HepG2 (cell line): ENCODE measurements around the gene ZNF385B. TPM values are rescaled to one million over a fixed set of nuclear protein-coding genes. Genes with fewer than 3 reads are reported as not detected.

Source experiments
- ATAC-seq: fragments of 200-7000 bp; cut with Tn5 transposase; 3 replicates; pipeline ENCODE4 v1.9.1; 2020; ENCODE audit warnings: mild to moderate bottlenecking, moderate library complexity
- BruUV-seq: library from RNA; stranded (reverse); fragments of 400-500 nt; replicated peaks from 2 replicates; lab custom pipeline; 2021; lab: Mats Ljungman, UMichigan
- CTCF ChIA-PET: fragments of 300-600 bp; formaldehyde crosslinking; extraction: SDS; loops from one replicate; lab custom pipeline; 2021; ENCODE audit warnings: low total read pairs, inconsistent platforms, low intra/inter-chr PET ratio; lab: Yijun Ruan, JAX
- POLR2A ChIA-PET: fragments of 350-600 bp; sonication (Branson Sonifier 250); formaldehyde crosslinking; loops from one replicate; lab custom pipeline; 2020; ENCODE audit warnings: antibody characterized with exemption, inconsistent platforms; lab: Yijun Ruan, JAX
- DNase-seq: peaks from one replicate; pipeline ENCODE4 v3.0.0-alpha.2; 2015; ENCODE audit warnings: low spot score
- FAIRE-seq: peaks from 3 replicates; lab custom pipeline; 2011; peaks lifted over from hg19 to GRCh38; lab: Jason Lieb, UNC
- H2AFZ ChIP-seq: one replicate; pipeline ENCODE4 v1.6.1; 2011; ENCODE audit warnings: low read length, inconsistent platforms
- H3K27ac ChIP-seq: fragments of 300-600 bp; 3 replicates; pipeline ENCODE4 v1.8.0; 2011; ENCODE audit warnings: mixed run types, mild to moderate bottlenecking, mixed read lengths, low read length, inconsistent platforms; ENCODE audit not compliant: insufficient read depth; ENCODE audit errors: extremely low read length
- H3K27me3 ChIP-seq, 2 experiments: fragments of 200-600 bp in 1 of 2; 2 replicates in 1 of 2; 3 replicates in 1 of 2; pipeline versions ENCODE4 v1.6.0 to v1.8.0; 2011; ENCODE audit warnings: low read length in 2 of 2, mild to moderate bottlenecking in 2 of 2, moderate library complexity in 2 of 2, inconsistent platforms in 1 of 2; ENCODE audit not compliant: insufficient read depth in 2 of 2, control insufficient read depth in 1 of 2
- H3K36me3 ChIP-seq, 2 experiments: fragments of 200-600 bp in 1 of 2; replicated peaks in 1 of 2; 2 replicates in 1 of 2; 3 replicates in 1 of 2; pipeline versions ENCODE4 v1.5.1 to v1.8.0; 2011; ENCODE audit warnings: low read length in 2 of 2, inconsistent platforms in 1 of 2; ENCODE audit not compliant: insufficient read depth in 2 of 2, control insufficient read depth in 1 of 2
- H3K4me1 ChIP-seq: 2 replicates; pipeline ENCODE4 v1.5.1; 2012; ENCODE audit warnings: low read length, inconsistent platforms; ENCODE audit not compliant: insufficient read depth
- H3K4me2 ChIP-seq: 2 replicates; pipeline ENCODE4 v1.6.0; 2011; ENCODE audit warnings: low read depth, low read length, inconsistent platforms
- H3K4me3 ChIP-seq, 3 experiments: fragments of 200-600 bp in 1 of 3; sonication (generic), shearing (Covaris generic) in 1 of 3; replicated peaks in 1 of 3; 2 replicates each; pipeline ENCODE4 v1.5.1; 2011 to 2016; ENCODE audit warnings: low read length in 3 of 3, inconsistent platforms in 2 of 3, low read depth in 2 of 3, mild to moderate bottlenecking in 2 of 3, control low read depth in 1 of 3, mixed read lengths in 1 of 3; ENCODE audit not compliant: insufficient read depth in 1 of 3
- H3K79me2 ChIP-seq: one replicate; pipeline ENCODE4 v1.6.1; 2011; ENCODE audit warnings: low read length, inconsistent platforms; ENCODE audit not compliant: insufficient read depth
- H3K9ac ChIP-seq: 2 replicates; pipeline ENCODE4 v1.6.0; 2011; ENCODE audit warnings: mild to moderate bottlenecking, low read depth, low read length, inconsistent platforms; ENCODE audit not compliant: insufficient read depth
- H3K9me3 ChIP-seq: 2 replicates; pipeline ENCODE4 v1.5.1; 2012; ENCODE audit warnings: mild to moderate bottlenecking, low read length
- H4K20me1 ChIP-seq: 2 replicates; pipeline ENCODE4 v1.6.0; 2011; ENCODE audit warnings: inconsistent platforms, mild to moderate bottlenecking, low read length, moderate library complexity; ENCODE audit not compliant: insufficient read depth
- ATF7 ChIP-seq, 2 experiments: fragments of 450-650 bp in 1 of 2; sonication (generic) in 1 of 2; formaldehyde crosslinking in 1 of 2; IDR thresholded peaks; 2 replicates each; pipeline versions ENCODE4 v1.4.0 to v1.6.1; 2016 to 2020; ENCODE audit warnings: antibody characterized with exemption in 1 of 2, mild to moderate bottlenecking in 1 of 2, missing genetic modification reagents in 1 of 2
- NFIC ChIP-seq: IDR thresholded peaks from 2 replicates; pipeline ENCODE4 v1.6.1; 2012; ENCODE audit warnings: mild to moderate bottlenecking, low read length, inconsistent platforms
- POLR2AphosphoS2 ChIP-seq: IDR thresholded peaks from 2 replicates; pipeline ENCODE4 v1.6.1; 2011; ENCODE audit warnings: low read depth, low read length, improper control_type of control experiment
- SOX13 ChIP-seq, 3 experiments: fragments of 450-650 bp in 1 of 3; sonication (generic) in 1 of 3; formaldehyde crosslinking in 1 of 3; IDR thresholded peaks in 2 of 3; conservative IDR thresholded peaks in 1 of 3; 2 replicates each; pipeline versions ENCODE4 v1.5.0 to v1.6.1; 2016 to 2020; ENCODE audit warnings: antibody characterized with exemption in 1 of 3, mild to moderate bottlenecking in 1 of 3, missing compliant biosample characterization in 1 of 3, missing genetic modification reagents in 1 of 3, moderate library complexity in 1 of 3
- SOX6 ChIP-seq, 2 experiments: fragments of 450-650 bp in 1 of 2; sonication (generic) in 1 of 2; formaldehyde crosslinking in 1 of 2; IDR thresholded peaks; 2 replicates each; pipeline versions ENCODE4 v1.4.0 to v1.6.1; 2017 to 2020; ENCODE audit warnings: antibody characterized with exemption in 1 of 2, mild to moderate bottlenecking in 1 of 2, missing genetic modification reagents in 1 of 2
- SP4 ChIP-seq: sonication (generic); formaldehyde crosslinking; IDR thresholded peaks from 2 replicates; pipeline ENCODE4 v1.8.1; 2023; ENCODE audit warnings: mild to moderate bottlenecking, missing genetic modification reagents
- TMF1 ChIP-seq: sonication (generic); formaldehyde crosslinking; IDR thresholded peaks from 2 replicates; pipeline ENCODE4 v1.8.1; 2022; ENCODE audit warnings: low read depth, missing genetic modification reagents
- ZFX ChIP-seq: sonication (generic); formaldehyde crosslinking; IDR thresholded peaks from 2 replicates; pipeline ENCODE4 v1.4.0; 2020; ENCODE audit warnings: mild to moderate bottlenecking, low read depth, missing genetic modification reagents, moderate library complexity
- ZNF749 ChIP-seq: sonication (generic); formaldehyde crosslinking; IDR thresholded peaks from 2 replicates; pipeline ENCODE4 v1.8.0; 2022; ENCODE audit warnings: mild to moderate bottlenecking, missing genetic modification reagents, moderate library complexity, borderline replicate concordance
- ZNF782 ChIP-seq: sonication (generic); formaldehyde crosslinking; IDR thresholded peaks from 2 replicates; pipeline ENCODE4 v1.4.0; 2020; ENCODE audit warnings: missing genetic modification reagents, mild to moderate bottlenecking, borderline replicate concordance
- WGBS: methylation state at CpG from one replicate; pipeline ENCODE4 v1.1.6; 2017; ENCODE audit warnings: low lambda C conversion rate; 5-methylcytosine and 5-hydroxymethylcytosine counted together
- in situ Hi-C: cut with HindIII; loops from 2 replicates; pipeline ENCODE4 v1.10.0; 2017; ENCODE audit warnings: low pct_unique_long_range_greater_than_20kb; ENCODE audit not compliant: extremely low pct_ligation_motif_present
- intact Hi-C: fragments of 100-400 bp; cut with micrococcal nuclease; formaldehyde crosslinking; loops from one replicate; pipeline ENCODE4 v1.10.0; 2022; ENCODE audit not compliant: unreplicated experiment
- polyA plus RNA-seq, 8 experiments: library from polyadenylated mRNA; depleted of rRNA in 3 of 8; stranded (reverse) in 7 of 8; unstranded in 1 of 8; fragments of >200 nt; fragmentation: Illumina TruSeq in 4 of 8; extraction: Trizol in 4 of 8; gene quantifications; 2 replicates each; pipeline versions ENCODE4 v1.2.1 to v1.2.3, GENCODE V29; 2011 to 2016; ENCODE audit warnings: low read depth in 4 of 8, missing spikeins in 1 of 8, mixed read lengths in 1 of 8; ENCODE audit not compliant: insufficient read depth in 1 of 8
- total RNA-seq, 5 experiments: library from RNA; depleted of rRNA; stranded (reverse); fragments of >200 nt; fragmentation: Illumina TruSeq; extraction: Trizol; gene quantifications; 2 replicates each; pipeline ENCODE4 v1.2.3, GENCODE V29; 2016; ENCODE audit warnings: low read depth in 1 of 5
- TF ChIP-seq, protein P1 (sequence below): sonication (generic); formaldehyde crosslinking; IDR thresholded peaks from 2 replicates; pipeline ENCODE4 v1.9.0; 2021; ENCODE audit warnings: missing genetic modification reagents, mild to moderate bottlenecking, borderline replicate concordance

The ZNF385B gene
- total and polyA plus RNA-seq, 2 of the 13 experiments (the other 11 are each of a cell fraction or from before 2014, with no cell fraction given), result 3.3 to 6.7 TPM

DNA sequence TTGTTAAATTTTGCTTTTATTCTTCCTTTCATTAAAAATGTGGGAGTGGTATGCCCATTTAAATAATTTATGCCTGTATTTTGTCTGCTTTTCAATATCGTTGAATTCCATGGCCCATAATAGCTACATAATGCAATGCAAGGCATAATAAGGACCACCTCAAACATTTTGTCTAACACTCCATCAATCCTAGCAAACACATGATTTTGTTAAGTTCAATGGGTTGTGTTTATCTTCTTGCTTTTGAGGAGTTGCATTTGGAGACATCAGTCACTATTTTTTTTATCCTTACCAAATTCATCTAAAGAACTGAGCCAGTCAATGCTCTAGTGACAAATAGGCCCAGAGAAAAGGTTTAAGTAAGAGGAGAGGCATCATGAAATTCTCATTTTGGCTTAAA lies 145.5 kb downstream of the ZNF385B start (continued):
- TF ChIP-seq NFIC (no peak), ATF7 (IDR thresholded peaks at IDR 0.05) (no peak), ATF7 (CRISPR knock-in tag; IDR thresholded peaks at IDR 0.05) (no peak), SP4 (no peak), ZNF782 (CRISPR knock-in tag) (no peak), TMF1 (no peak), SOX13 (IDR thresholded peaks at IDR 0.05) (no peak), SOX13 (CRISPR knock-in tag; conservative IDR thresholded peaks at IDR 0.05 in 1 of 2, IDR thresholded peaks at IDR 0.05 in 1 of 2) (no peak), ZNF749 (CRISPR knock-in tag) (no peak), POLR2AphosphoS2 (no peak)

DNA sequence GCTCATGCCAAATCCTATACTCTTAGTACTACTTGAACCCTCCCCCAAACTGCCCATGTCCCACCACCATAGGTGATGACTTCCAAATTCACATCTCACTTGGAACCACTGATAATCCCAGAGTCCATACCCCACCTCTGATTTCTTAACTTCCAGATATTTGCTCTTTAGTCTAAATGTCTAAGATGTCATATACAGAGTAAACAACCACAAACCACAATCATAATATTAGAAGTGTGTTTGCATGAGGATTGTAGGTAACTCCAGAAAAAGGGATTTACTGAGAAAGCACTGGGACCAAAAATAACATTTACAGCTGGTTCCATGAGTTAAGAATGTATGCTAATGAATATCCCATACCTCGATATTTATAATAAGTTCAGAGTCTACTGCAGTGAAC lies 146.2 kb downstream of the ZNF385B start:
- Histone ChIP-seq H4K20me1 (no peaks in the 10 kb centered on the region), H3K36me3 (no peaks in the 10 kb centered on the region), H3K4me1 (no peaks in the 10 kb centered on the region), H3K9ac (no peak overlapping the region), H3K27me3 (peaks cover 0 to 9% of the 10 kb centered on the region in 2 experiments; a peak in 1 of 5 replicates), H3K4me2 (no peak overlapping the region), H3K4me3 (no peak overlapping the region), H3K27ac (no peak overlapping the region), H3K79me2 (no peaks in the 10 kb centered on the region), H3K9me3 (no peaks in the 10 kb centered on the region), H2AFZ (no peak overlapping the region)
- ChIA-PET POLR2A (no interaction called here), CTCF (no interaction called here)
- in situ Hi-C loops, result no loop called here
- WGBS, result 0% methylated on average over 1 of the region's 1 CpG
- FAIRE-seq (no peak), DNase-seq (no peak), ATAC-seq (no peak)
- intact Hi-C loops, result no loop called here
- BruUV-seq, result no TSS peak
- TF ChIP-seq ZFX (CRISPR knock-in tag), result no peak
- no peak for TF ChIP-seq TMF1
- TF ChIP-seq, protein P1, sequence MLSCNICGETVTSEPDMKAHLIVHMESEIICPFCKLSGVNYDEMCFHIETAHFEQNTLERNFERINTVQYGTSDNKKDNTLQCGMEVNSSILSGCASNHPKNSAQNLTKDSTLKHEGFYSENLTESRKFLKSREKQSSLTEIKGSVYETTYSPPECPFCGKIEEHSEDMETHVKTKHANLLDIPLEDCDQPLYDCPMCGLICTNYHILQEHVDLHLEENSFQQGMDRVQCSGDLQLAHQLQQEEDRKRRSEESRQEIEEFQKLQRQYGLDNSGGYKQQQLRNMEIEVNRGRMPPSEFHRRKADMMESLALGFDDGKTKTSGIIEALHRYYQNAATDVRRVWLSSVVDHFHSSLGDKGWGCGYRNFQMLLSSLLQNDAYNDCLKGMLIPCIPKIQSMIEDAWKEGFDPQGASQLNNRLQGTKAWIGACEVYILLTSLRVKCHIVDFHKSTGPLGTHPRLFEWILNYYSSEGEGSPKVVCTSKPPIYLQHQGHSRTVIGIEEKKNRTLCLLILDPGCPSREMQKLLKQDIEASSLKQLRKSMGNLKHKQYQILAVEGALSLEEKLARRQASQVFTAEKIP (CRISPR knock-in tag), result no peak
- TF ChIP-seq SOX6 (IDR thresholded peaks at IDR 0.05), result no peak
- no peak for TF ChIP-seq SOX6 (CRISPR knock-in tag; IDR thresholded peaks at IDR 0.05)
